Measurements from ENCODE around the gene MACROD2.

The MACROD2 gene

DNA sequence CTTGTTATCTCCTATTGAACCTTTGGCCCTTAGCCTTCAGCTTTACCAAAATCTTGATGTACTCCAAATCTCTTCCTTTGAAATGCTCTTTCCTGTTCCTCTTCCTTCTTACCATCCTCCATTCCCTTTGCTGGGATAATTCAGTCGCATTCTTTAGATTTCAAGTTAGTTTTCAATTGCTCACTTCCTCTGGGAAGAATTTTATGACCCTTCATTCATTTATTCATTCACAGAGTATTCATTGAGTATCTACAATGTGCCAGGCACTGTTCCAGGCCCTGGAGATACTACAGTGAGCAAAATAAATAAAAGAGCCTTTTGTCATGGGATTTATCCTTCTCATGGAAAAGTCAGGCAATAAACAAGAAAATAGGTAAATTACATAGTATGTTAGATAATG lies 890.3 kb downstream of the MACROD2 start:
- no peak for TF ChIP-seq POLR2AphosphoS5 (IDR thresholded peaks at IDR 0.05; ENCODE audit: low read depth, low read length)
- TF ChIP-seq SIN3A (IDR thresholded peaks at IDR 0.05; ENCODE audit: borderline replicate concordance, insufficient read depth, low read length), result no peak
- no peak for TF ChIP-seq FOXP2 (optimal IDR thresholded peaks at IDR 0.05; ENCODE audit: borderline replicate concordance, extremely low read depth, extremely low read length, insufficient read depth)
- TF ChIP-seq TAF1 (IDR thresholded peaks at IDR 0.05; ENCODE audit: borderline replicate concordance, insufficient read depth, low read length), result no peak
- TF ChIP-seq, protein P1, sequence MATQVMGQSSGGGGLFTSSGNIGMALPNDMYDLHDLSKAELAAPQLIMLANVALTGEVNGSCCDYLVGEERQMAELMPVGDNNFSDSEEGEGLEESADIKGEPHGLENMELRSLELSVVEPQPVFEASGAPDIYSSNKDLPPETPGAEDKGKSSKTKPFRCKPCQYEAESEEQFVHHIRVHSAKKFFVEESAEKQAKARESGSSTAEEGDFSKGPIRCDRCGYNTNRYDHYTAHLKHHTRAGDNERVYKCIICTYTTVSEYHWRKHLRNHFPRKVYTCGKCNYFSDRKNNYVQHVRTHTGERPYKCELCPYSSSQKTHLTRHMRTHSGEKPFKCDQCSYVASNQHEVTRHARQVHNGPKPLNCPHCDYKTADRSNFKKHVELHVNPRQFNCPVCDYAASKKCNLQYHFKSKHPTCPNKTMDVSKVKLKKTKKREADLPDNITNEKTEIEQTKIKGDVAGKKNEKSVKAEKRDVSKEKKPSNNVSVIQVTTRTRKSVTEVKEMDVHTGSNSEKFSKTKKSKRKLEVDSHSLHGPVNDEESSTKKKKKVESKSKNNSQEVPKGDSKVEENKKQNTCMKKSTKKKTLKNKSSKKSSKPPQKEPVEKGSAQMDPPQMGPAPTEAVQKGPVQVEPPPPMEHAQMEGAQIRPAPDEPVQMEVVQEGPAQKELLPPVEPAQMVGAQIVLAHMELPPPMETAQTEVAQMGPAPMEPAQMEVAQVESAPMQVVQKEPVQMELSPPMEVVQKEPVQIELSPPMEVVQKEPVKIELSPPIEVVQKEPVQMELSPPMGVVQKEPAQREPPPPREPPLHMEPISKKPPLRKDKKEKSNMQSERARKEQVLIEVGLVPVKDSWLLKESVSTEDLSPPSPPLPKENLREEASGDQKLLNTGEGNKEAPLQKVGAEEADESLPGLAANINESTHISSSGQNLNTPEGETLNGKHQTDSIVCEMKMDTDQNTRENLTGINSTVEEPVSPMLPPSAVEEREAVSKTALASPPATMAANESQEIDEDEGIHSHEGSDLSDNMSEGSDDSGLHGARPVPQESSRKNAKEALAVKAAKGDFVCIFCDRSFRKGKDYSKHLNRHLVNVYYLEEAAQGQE (IDR thresholded peaks at IDR 0.05; ENCODE audit: insufficient read depth in 1 of 2, low read depth in 2 of 2, low read length in 2 of 2), result no peak

DNA sequence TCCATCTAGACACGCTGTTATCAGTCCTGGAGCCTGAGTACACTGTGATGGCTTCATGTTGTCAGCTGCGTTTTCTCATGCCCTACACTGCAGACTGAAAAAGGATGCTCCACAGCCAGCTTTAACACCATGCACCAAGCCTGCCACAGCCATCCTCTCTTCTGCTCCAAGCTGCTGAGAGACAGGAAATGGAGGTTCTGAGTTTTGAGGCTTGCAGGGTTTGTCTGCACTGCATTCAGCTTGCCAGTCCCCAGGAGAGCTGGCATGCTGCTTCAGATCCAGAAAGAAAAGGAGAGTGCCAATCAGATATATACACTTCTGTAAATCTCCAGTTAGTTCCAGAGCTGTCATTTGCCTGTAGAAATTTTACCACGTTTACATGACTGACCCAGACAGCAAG lies 892.8 kb downstream of the MACROD2 start:
- TF ChIP-seq TAF1 (IDR thresholded peaks at IDR 0.05; ENCODE audit: borderline replicate concordance, insufficient read depth, low read length) (no peak), FOXP2 (optimal IDR thresholded peaks at IDR 0.05; ENCODE audit: borderline replicate concordance, extremely low read depth, extremely low read length, insufficient read depth) (no peak), POLR2AphosphoS5 (IDR thresholded peaks at IDR 0.05; ENCODE audit: low read depth, low read length) (no peak), SIN3A (IDR thresholded peaks at IDR 0.05; ENCODE audit: borderline replicate concordance, insufficient read depth, low read length) (no peak)
- TF ChIP-seq, protein P1 (IDR thresholded peaks at IDR 0.05; ENCODE audit: insufficient read depth in 1 of 2, low read depth in 2 of 2, low read length in 2 of 2), result no peak

DNA sequence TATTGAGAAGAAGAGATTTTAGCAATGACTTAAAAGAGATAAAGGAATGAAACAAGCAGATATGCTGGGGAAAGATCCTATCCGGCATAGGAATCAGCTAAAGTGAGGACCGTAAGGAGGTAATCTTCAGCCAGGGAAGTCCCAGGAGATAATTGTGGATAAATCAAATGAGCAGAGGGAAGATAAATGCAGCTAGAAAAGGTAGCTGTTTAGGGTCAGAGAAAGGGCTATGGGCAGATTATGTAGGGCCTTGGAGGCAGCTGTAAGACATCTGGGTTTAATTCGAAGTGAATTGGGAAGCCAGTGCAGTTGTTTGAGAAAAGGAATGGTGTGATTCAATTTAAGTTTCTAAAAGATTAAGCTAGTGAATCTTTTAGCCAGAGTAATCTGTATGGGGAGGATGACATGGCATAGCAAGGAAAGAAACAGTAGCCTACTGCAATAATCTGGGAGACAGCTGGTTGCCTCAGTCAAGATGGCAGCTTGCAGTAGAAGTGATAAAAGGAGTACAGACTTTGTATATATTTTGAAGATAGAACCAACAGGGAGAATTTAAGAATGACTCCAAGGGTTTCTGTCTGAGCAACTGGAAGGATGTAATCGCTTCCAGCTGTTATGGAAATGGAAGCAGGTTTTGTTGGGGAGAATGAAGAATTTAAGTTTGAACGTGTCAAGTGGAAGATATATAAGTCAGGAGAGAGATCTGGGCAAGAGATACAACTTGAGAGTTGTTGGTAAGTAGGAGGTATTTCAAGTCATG lies 894.4 kb downstream of the MACROD2 start:
- no peak for TF ChIP-seq TAF1 (IDR thresholded peaks at IDR 0.05; ENCODE audit: borderline replicate concordance, insufficient read depth, low read length)
- no peak for TF ChIP-seq SIN3A (IDR thresholded peaks at IDR 0.05; ENCODE audit: borderline replicate concordance, insufficient read depth, low read length)
- TF ChIP-seq FOXP2 (optimal IDR thresholded peaks at IDR 0.05; ENCODE audit: borderline replicate concordance, extremely low read depth, extremely low read length, insufficient read depth), result no peak
- TF ChIP-seq POLR2AphosphoS5 (IDR thresholded peaks at IDR 0.05; ENCODE audit: low read depth, low read length), result no peak
- TF ChIP-seq, protein P1 (IDR thresholded peaks at IDR 0.05; ENCODE audit: insufficient read depth in 1 of 2, low read depth in 2 of 2, low read length in 2 of 2), result no peak

DNA sequence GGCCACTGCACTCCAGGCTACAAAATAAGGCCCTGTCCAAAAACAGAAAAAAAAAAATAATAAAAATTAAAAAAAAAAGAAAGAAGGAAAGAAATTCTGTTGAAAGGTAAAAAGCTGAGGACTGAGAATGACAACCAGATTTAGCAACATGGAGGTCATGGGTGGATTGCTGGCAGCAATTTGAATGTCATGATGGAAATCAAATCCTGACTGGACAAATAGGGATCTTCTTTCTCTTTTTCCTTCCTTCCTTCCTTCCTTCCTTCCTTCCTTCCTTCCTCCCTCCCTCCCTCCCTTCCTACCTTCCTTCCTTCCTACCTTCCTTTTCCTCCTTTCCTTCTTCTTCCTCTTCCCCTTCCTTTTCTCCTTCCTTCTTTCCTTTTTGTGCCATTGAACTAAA lies 895.4 kb downstream of the MACROD2 start:
- TF ChIP-seq FOXP2 (optimal IDR thresholded peaks at IDR 0.05; ENCODE audit: borderline replicate concordance, extremely low read depth, extremely low read length, insufficient read depth) (no peak), TAF1 (IDR thresholded peaks at IDR 0.05; ENCODE audit: borderline replicate concordance, insufficient read depth, low read length) (no peak), SIN3A (IDR thresholded peaks at IDR 0.05; ENCODE audit: borderline replicate concordance, insufficient read depth, low read length) (no peak), POLR2AphosphoS5 (IDR thresholded peaks at IDR 0.05; ENCODE audit: low read depth, low read length) (no peak)
- TF ChIP-seq, protein P1 (IDR thresholded peaks at IDR 0.05; ENCODE audit: insufficient read depth in 1 of 2, low read depth in 2 of 2, low read length in 2 of 2), result no peak
